HepG2 (cell line): ENCODE results near the gene SCARF1. TPM values are rescaled to one million over a fixed set of nuclear protein-coding genes. Genes with fewer than 3 reads are reported as not detected.

Source experiments
- ATF1 ChIP-seq: IDR thresholded peaks from 2 replicates; pipeline ENCODE4 v1.6.1; 2016; ENCODE audit warnings: mild to moderate bottlenecking, control low read depth
- ATF7 ChIP-seq, 2 experiments: fragments of 450-650 bp in 1 of 2; sonication (generic) in 1 of 2; formaldehyde crosslinking in 1 of 2; IDR thresholded peaks; 2 replicates each; pipeline versions ENCODE4 v1.4.0 to v1.6.1; 2016 to 2020; ENCODE audit warnings: antibody characterized with exemption in 1 of 2, mild to moderate bottlenecking in 1 of 2, missing genetic modification reagents in 1 of 2
- BCL6 ChIP-seq: IDR thresholded peaks from 2 replicates; pipeline ENCODE4 v1.6.1; 2016; ENCODE audit warnings: missing genetic modification reagents, missing compliant biosample characterization
- CBX1 ChIP-seq: IDR thresholded peaks from one replicate; pipeline ENCODE4 v1.6.1; 2016; ENCODE audit warnings: antibody characterized with exemption, low read depth
- E2F5 ChIP-seq: sonication (generic); formaldehyde crosslinking; conservative IDR thresholded peaks from 2 replicates; pipeline ENCODE4 v1.4.0; 2020; ENCODE audit warnings: missing genetic modification reagents
- EEA1 ChIP-seq: sonication (generic); formaldehyde crosslinking; IDR thresholded peaks from 2 replicates; pipeline ENCODE4 v1.5.1; 2020; ENCODE audit warnings: mild to moderate bottlenecking, missing genetic modification reagents, borderline replicate concordance
- FOXC1 ChIP-seq: sonication (generic); formaldehyde crosslinking; IDR thresholded peaks from 2 replicates; pipeline ENCODE4 v1.8.0; 2022; ENCODE audit warnings: mild to moderate bottlenecking, missing genetic modification reagents, borderline replicate concordance
- FOXK2 ChIP-seq: fragments of 450-650 bp; IDR thresholded peaks from 2 replicates; pipeline ENCODE4 v1.6.1; 2016
- HNRNPLL ChIP-seq: fragments of 200-400 bp; formaldehyde crosslinking; IDR thresholded peaks from 2 replicates; pipeline ENCODE4 v1.6.1; 2017; ENCODE audit warnings: mild to moderate bottlenecking, low read depth, low read length; ENCODE audit not compliant: poor library complexity, severe bottlenecking
- LRRFIP1 ChIP-seq: sonication (generic); formaldehyde crosslinking; conservative IDR thresholded peaks from 2 replicates; pipeline ENCODE4 v1.4.0; 2020; ENCODE audit warnings: missing genetic modification reagents
- MXD3 ChIP-seq: IDR thresholded peaks from 2 replicates; pipeline ENCODE4 v1.6.1; 2016; ENCODE audit warnings: mild to moderate bottlenecking, missing biosample characterization, missing genetic modification reagents
- RXRB ChIP-seq: IDR thresholded peaks from 2 replicates; pipeline ENCODE4 v1.6.1; 2016; ENCODE audit warnings: borderline replicate concordance, missing genetic modification reagents, missing compliant biosample characterization
- TCF7 ChIP-seq: sonication (generic); IDR thresholded peaks from 2 replicates; pipeline ENCODE4 v1.6.1; 2016; ENCODE audit warnings: antibody characterized with exemption, low read depth
- TGIF2 ChIP-seq: IDR thresholded peaks from 2 replicates; pipeline ENCODE4 v1.6.1; 2016; ENCODE audit warnings: control low read depth, missing compliant biosample characterization
- ZBTB49 ChIP-seq: sonication (generic); formaldehyde crosslinking; IDR thresholded peaks from 2 replicates; pipeline ENCODE4 v1.4.0; 2020; ENCODE audit warnings: missing genetic modification reagents, borderline replicate concordance
- ZBTB7A ChIP-seq: sonication (generic); formaldehyde crosslinking; IDR thresholded peaks from 2 replicates; pipeline ENCODE4 v1.8.0; 2022; ENCODE audit warnings: mild to moderate bottlenecking, missing genetic modification reagents
- ZFAT ChIP-seq: sonication (generic); formaldehyde crosslinking; conservative IDR thresholded peaks from 2 replicates; pipeline ENCODE4 v1.8.1; 2023; ENCODE audit warnings: missing genetic modification reagents, inconsistent platforms
- ZNF225 ChIP-seq: sonication (generic); formaldehyde crosslinking; IDR thresholded peaks from 2 replicates; pipeline ENCODE4 v1.4.0; 2020; ENCODE audit warnings: mild to moderate bottlenecking, missing genetic modification reagents
- ZNF230 ChIP-seq: sonication (generic); formaldehyde crosslinking; IDR thresholded peaks from 2 replicates; pipeline ENCODE4 v1.4.0; 2020; ENCODE audit warnings: mild to moderate bottlenecking, missing genetic modification reagents
- ZNF616 ChIP-seq: sonication (generic); formaldehyde crosslinking; IDR thresholded peaks from 2 replicates; pipeline ENCODE4 v1.5.0; 2020; ENCODE audit warnings: low read depth, mild to moderate bottlenecking, missing genetic modification reagents
- polyA plus RNA-seq, 8 experiments: library from polyadenylated mRNA; depleted of rRNA in 3 of 8; stranded (reverse) in 7 of 8; unstranded in 1 of 8; fragments of >200 nt; fragmentation: Illumina TruSeq in 4 of 8; extraction: Trizol in 4 of 8; gene quantifications; 2 replicates each; pipeline versions ENCODE4 v1.2.1 to v1.2.3, GENCODE V29; 2011 to 2016; ENCODE audit warnings: low read depth in 4 of 8, missing spikeins in 1 of 8, mixed read lengths in 1 of 8; ENCODE audit not compliant: insufficient read depth in 1 of 8
- total RNA-seq, 5 experiments: library from RNA; depleted of rRNA; stranded (reverse); fragments of >200 nt; fragmentation: Illumina TruSeq; extraction: Trizol; gene quantifications; 2 replicates each; pipeline ENCODE4 v1.2.3, GENCODE V29; 2016; ENCODE audit warnings: low read depth in 1 of 5
- TF ChIP-seq, protein P1 (sequence below): sonication (generic); formaldehyde crosslinking; IDR thresholded peaks from 2 replicates; pipeline ENCODE4 v1.8.0; 2022; ENCODE audit warnings: mild to moderate bottlenecking, missing genetic modification reagents; ENCODE audit not compliant: insufficient replicate concordance

SCARF1 gene
- total and polyA plus RNA-seq, 2 of the 13 experiments (the other 11 are each of a cell fraction or from before 2014, with no cell fraction given) = 0.24 to 0.71 TPM

- TF ChIP-seq EEA1 (CRISPR knock-in tag) (no peak), FOXC1 (CRISPR knock-in tag) (0 out of 2 replicates have a peak, but pooled peaks have one; percentile 39), ZBTB7A (CRISPR knock-in tag) (peak; percentile 46), ATF7 (IDR thresholded peaks at IDR 0.05) (no peak), ATF7 (CRISPR knock-in tag; IDR thresholded peaks at IDR 0.05) (no peak), BCL6 (CRISPR knock-in tag) (peak; percentile 41; the same call in 1 of the 2 replicates), RXRB (no peak), ZNF230 (CRISPR knock-in tag) (no peak), FOXK2 (no peak), ATF1 (no peak), ZFAT (no peak), CBX1 (no peak), ZNF616 (CRISPR knock-in tag) (peak; percentile 17; the same call in 1 of the 2 replicates), E2F5 (CRISPR knock-in tag) (no peak), ZNF225 (CRISPR knock-in tag) (peak; percentile 39), LRRFIP1 (CRISPR knock-in tag) (no peak), HNRNPLL (peak; percentile 96), MXD3 (CRISPR knock-in tag) (no peak), ZBTB49 (CRISPR knock-in tag) (no peak), TGIF2 (CRISPR knock-in tag) (peak; percentile 63; the same call in 1 of the 2 replicates), TCF7 (no peak)
- TF ChIP-seq, protein P1, sequence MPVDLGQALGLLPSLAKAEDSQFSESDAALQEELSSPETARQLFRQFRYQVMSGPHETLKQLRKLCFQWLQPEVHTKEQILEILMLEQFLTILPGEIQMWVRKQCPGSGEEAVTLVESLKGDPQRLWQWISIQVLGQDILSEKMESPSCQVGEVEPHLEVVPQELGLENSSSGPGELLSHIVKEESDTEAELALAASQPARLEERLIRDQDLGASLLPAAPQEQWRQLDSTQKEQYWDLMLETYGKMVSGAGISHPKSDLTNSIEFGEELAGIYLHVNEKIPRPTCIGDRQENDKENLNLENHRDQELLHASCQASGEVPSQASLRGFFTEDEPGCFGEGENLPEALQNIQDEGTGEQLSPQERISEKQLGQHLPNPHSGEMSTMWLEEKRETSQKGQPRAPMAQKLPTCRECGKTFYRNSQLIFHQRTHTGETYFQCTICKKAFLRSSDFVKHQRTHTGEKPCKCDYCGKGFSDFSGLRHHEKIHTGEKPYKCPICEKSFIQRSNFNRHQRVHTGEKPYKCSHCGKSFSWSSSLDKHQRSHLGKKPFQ (CRISPR knock-in tag) = peak; percentile 74
These were observed 3.7 kb upstream of the SCARF1 start (continued) for GRCh38 chr17:1648963-1649843.
